ENCODE measurements around the gene EHMT1.

EHMT1 gene

DNA sequence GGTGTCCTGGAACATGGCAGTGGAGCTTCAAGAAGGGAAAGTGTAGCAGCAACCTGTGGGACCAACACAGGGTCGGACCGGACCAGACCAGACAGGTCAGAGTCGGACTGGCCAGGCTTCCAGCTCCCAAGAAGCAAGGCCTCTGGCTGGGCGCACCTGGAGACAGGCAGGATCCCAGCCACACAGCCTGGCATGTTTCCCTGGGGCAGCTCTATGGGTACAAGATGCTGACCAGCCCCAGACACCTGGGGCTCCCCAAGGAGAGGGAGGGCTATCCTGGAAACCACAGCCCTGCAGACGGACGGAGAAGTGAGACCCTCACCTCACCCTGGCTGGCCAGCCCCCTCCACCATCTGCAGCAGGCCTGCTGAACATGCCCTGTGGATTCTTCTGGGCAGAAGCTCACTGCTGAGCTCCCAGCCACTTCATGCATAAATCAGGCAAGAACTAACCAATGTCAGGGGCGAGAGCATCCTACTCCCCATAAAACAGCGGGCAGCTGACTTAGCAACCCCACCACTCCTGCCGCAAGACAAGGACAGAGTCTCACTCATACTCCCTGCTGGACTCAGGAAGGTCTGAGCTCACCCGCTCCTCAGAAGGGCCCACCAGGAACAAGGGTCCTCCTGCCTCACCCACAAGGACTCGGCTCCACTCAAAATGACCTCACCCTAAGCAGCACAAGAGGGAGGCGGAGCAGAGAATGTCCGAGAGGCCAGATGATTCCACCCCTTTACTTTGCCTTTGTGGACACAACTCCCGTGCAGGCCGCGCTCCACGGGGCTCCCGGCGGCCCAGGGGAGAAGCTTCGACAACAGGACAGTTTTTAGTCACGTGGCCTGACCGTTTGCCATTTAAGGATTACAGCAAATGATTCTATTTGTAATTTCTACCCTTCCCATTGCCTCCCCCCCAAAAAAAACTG is 37.2 kb upstream of the EHMT1 start:
- peaks cover 0 to 27% (median 16%) of the 10 kb centered on the region in 4 donors for H3K4me1 ChIP-seq
- no peaks in the 10 kb centered on the region for H3K27me3 ChIP-seq
- no peaks in the 10 kb centered on the region for H3K9me3 ChIP-seq
- no peak for DNase-seq
- H3K4me3 ChIP-seq, result no peak overlapping the region
- intact Hi-C loops (cut with DNase I; ENCODE audit: low total_unique reads), result no loop called here
- peaks cover 15 to 55% (median 43%) of the 10 kb centered on the region in 3 donors for H3K36me3 ChIP-seq
- H3K27ac ChIP-seq, result no peak overlapping the region
- TF ChIP-seq, protein P1, sequence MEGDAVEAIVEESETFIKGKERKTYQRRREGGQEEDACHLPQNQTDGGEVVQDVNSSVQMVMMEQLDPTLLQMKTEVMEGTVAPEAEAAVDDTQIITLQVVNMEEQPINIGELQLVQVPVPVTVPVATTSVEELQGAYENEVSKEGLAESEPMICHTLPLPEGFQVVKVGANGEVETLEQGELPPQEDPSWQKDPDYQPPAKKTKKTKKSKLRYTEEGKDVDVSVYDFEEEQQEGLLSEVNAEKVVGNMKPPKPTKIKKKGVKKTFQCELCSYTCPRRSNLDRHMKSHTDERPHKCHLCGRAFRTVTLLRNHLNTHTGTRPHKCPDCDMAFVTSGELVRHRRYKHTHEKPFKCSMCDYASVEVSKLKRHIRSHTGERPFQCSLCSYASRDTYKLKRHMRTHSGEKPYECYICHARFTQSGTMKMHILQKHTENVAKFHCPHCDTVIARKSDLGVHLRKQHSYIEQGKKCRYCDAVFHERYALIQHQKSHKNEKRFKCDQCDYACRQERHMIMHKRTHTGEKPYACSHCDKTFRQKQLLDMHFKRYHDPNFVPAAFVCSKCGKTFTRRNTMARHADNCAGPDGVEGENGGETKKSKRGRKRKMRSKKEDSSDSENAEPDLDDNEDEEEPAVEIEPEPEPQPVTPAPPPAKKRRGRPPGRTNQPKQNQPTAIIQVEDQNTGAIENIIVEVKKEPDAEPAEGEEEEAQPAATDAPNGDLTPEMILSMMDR (IDR thresholded peaks at IDR 0.05), result no peak

DNA sequence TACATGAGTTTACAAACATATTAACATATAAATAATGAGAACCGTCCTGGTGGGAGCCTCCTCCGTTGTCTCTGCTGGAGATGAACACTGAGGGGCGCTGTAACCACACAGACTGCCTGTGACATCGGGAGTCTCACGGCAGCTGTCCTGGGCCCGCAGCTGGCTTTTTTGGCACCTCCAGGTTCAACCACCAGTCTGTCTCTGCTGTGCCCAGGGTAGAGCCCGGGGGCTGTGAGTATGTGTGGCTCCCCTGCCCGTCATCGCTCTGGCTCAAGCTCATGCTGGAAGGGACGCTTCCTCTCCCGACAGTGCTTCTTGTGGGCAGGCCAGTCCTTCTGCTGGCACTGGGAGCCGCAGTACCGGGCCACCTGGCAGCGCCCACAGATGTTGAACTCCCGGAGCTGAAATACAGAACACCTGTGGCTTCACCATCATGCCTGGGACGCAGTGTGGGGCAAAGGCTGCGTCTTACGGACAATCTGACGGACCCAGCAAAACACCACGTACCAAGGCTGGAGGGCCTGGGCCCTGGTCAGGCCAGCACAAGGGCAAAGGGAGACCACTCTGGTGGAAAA is 36.4 kb upstream of the EHMT1 start:
- intact Hi-C loops (cut with DNase I; ENCODE audit: low total_unique reads), result no loop called here
- H3K36me3 ChIP-seq, result peaks cover 21 to 62% (median 51%) of the 10 kb centered on the region in 3 donors
- H3K4me3 ChIP-seq, result no peak overlapping the region
- H3K9me3 ChIP-seq, result no peaks in the 10 kb centered on the region
- peaks cover 0 to 19% (median 11%) of the 10 kb centered on the region in 4 donors for H3K4me1 ChIP-seq
- no peak overlapping the region for H3K27ac ChIP-seq
- TF ChIP-seq, protein P1 (IDR thresholded peaks at IDR 0.05), result no peak
- no peaks in the 10 kb centered on the region for H3K27me3 ChIP-seq
- DNase-seq, result no peak

DNA sequence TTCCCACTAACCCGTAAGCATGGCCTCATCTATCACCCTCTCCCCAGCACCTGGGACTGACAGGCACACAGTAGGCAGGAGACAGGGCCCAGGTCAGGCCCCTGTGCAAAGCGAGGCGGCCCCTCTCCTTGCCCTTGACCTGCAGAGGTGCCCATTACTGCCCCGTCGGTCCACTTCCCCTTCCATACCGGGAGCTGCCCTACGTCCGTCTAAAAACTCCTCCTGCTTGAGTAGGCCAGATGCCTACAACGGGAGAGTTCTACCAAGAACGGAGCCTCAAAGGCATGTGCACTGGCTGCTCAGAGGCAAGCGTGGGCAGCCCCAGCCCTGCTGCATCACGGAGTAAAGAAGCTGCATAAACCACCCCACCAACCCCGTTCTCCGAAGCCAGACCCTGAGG is 35.5 kb upstream of the EHMT1 start:
- peaks cover 0 to 10% (median 4%) of the 10 kb centered on the region in 4 donors for H3K4me1 ChIP-seq
- H3K27me3 ChIP-seq, result no peaks in the 10 kb centered on the region
- H3K4me3 ChIP-seq, result no peak overlapping the region
- intact Hi-C loops (cut with DNase I; ENCODE audit: low total_unique reads), result no loop called here
- H3K36me3 ChIP-seq, result peaks cover 21 to 72% (median 54%) of the 10 kb centered on the region in 3 donors
- no peaks in the 10 kb centered on the region for H3K9me3 ChIP-seq
- no peak for DNase-seq
- TF ChIP-seq, protein P1 (IDR thresholded peaks at IDR 0.05), result no peak
- H3K27ac ChIP-seq, result no peak overlapping the region

DNA sequence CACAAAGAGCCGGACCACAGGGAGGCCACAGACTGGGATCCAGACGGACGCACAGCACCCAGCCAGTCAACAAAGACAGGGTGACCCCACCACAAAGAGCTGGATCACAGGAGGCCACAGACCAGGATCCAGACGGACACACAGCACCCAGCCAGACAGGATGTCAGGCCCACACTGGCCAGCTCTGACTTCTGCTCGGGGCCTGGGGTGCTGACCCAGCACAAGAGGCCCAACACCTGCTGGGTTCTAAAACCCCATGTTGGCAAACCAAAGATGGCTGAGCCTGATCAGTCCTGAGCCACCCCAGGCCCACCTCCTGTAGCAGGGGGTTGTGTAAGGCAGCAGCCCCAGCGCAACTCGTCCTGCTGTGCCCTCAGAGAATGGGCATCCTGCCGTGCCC is 34.8 kb upstream of the EHMT1 start:
- no peak for DNase-seq
- Histone ChIP-seq H3K4me1 (peaks cover 0 to 15% (median 6%) of the 10 kb centered on the region in 4 donors), H3K4me3 (no peak overlapping the region), H3K27ac (no peak overlapping the region), H3K27me3 (no peaks in the 10 kb centered on the region), H3K9me3 (no peaks in the 10 kb centered on the region), H3K36me3 (peaks cover 21 to 76% (median 54%) of the 10 kb centered on the region in 3 donors)
- intact Hi-C loops (cut with DNase I; ENCODE audit: low total_unique reads), result no loop called here
- TF ChIP-seq, protein P1 (IDR thresholded peaks at IDR 0.05), result no peak

DNA sequence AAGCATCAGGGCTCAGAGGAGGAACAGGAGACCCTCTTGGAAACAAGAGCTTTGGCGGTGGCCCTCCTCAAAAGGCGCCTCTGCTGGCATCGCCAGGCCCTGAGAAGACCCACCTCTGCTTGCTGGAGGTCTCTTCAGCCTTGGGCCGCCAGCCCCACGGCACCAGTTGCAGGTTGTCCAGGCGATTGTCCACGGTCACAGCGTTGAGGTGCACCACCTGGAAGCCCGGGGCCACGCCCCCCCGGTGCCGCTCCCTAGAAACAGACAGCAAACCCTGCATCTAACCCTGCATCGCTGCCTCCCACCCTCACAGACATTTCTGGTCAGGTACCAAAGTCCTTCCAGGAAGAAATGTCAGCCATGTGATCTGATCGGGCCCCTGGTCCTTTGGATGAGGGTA is 32.0 kb upstream of the EHMT1 start:
- H3K36me3 ChIP-seq, result peaks cover 21 to 69% (median 45%) of the 10 kb centered on the region in 3 donors
- TF ChIP-seq, protein P1 (IDR thresholded peaks at IDR 0.05), result no peak
- H3K27me3 ChIP-seq, result no peaks in the 10 kb centered on the region
- no peak for DNase-seq
- no peaks in the 10 kb centered on the region for H3K9me3 ChIP-seq
- no peak overlapping the region for H3K4me3 ChIP-seq
- intact Hi-C loops (cut with DNase I; ENCODE audit: low total_unique reads), result no loop called here
- H3K4me1 ChIP-seq, result peaks cover 0 to 21% (median 16%) of the 10 kb centered on the region in 4 donors
- H3K27ac ChIP-seq, result no peak overlapping the region

Measured in tibial artery (tissue), 4 donors.